ENCODE measurements around the gene ZNF608.

The ZNF608 gene

DNA sequence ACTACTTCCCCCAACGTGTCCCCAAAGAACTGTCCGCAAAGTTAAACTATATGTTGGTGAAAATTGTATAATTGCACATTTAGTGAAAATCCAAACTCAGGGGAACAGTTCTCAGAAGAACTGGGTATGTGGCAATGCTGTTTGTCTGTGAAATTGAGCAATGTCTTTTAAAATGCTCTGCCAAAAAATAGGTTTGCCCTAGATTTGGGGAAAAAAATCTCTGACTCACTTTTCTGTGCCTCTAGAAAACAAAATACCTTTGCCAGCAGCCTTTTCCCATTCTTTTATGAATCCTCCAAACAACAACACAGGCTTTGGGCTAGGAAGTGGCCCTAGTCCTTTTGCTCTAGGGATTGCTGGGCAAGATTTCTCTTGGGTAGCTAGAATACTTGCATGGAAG is 37.4 kb upstream of the ZNF608 start:
- H3K4me3 ChIP-seq (ENCODE audit: low read depth, low read length), result no peak overlapping the region
- TF ChIP-seq MAX (IDR thresholded peaks at IDR 0.05; ENCODE audit: low read depth, low read length), result no peak
- TF ChIP-seq POLR2A (IDR thresholded peaks at IDR 0.05; ENCODE audit: extremely low read depth, insufficient read length), result no peak
- TF ChIP-seq MYC (IDR thresholded peaks at IDR 0.05; ENCODE audit: low read depth, low read length), result no peak
- TF ChIP-seq, protein P1, sequence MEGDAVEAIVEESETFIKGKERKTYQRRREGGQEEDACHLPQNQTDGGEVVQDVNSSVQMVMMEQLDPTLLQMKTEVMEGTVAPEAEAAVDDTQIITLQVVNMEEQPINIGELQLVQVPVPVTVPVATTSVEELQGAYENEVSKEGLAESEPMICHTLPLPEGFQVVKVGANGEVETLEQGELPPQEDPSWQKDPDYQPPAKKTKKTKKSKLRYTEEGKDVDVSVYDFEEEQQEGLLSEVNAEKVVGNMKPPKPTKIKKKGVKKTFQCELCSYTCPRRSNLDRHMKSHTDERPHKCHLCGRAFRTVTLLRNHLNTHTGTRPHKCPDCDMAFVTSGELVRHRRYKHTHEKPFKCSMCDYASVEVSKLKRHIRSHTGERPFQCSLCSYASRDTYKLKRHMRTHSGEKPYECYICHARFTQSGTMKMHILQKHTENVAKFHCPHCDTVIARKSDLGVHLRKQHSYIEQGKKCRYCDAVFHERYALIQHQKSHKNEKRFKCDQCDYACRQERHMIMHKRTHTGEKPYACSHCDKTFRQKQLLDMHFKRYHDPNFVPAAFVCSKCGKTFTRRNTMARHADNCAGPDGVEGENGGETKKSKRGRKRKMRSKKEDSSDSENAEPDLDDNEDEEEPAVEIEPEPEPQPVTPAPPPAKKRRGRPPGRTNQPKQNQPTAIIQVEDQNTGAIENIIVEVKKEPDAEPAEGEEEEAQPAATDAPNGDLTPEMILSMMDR (IDR thresholded peaks at IDR 0.05; ENCODE audit: low read depth, low read length), result no peak
- DNase-seq (ENCODE audit: low read depth), result no peak

GRCh38 chr5:124783285-124783684 is 36.8 kb upstream of the ZNF608 start:
- no peak overlapping the region for H3K4me3 ChIP-seq (ENCODE audit: low read depth, low read length)
- no peak for DNase-seq (ENCODE audit: low read depth)
- TF ChIP-seq MYC (IDR thresholded peaks at IDR 0.05; ENCODE audit: low read depth, low read length), result no peak
- TF ChIP-seq POLR2A (IDR thresholded peaks at IDR 0.05; ENCODE audit: extremely low read depth, insufficient read length), result no peak
- TF ChIP-seq, protein P1 (IDR thresholded peaks at IDR 0.05; ENCODE audit: low read depth, low read length), result no peak
- TF ChIP-seq MAX (IDR thresholded peaks at IDR 0.05; ENCODE audit: low read depth, low read length), result no peak

GRCh38 chr5:124782262-124782661 is 35.8 kb upstream of the ZNF608 start:
- no peak for DNase-seq (ENCODE audit: low read depth)
- H3K4me3 ChIP-seq (ENCODE audit: low read depth, low read length), result no peak overlapping the region
- TF ChIP-seq MYC (IDR thresholded peaks at IDR 0.05; ENCODE audit: low read depth, low read length) (no peak), POLR2A (IDR thresholded peaks at IDR 0.05; ENCODE audit: extremely low read depth, insufficient read length) (no peak)
- TF ChIP-seq, protein P1 (IDR thresholded peaks at IDR 0.05; ENCODE audit: low read depth, low read length), result no peak

DNA sequence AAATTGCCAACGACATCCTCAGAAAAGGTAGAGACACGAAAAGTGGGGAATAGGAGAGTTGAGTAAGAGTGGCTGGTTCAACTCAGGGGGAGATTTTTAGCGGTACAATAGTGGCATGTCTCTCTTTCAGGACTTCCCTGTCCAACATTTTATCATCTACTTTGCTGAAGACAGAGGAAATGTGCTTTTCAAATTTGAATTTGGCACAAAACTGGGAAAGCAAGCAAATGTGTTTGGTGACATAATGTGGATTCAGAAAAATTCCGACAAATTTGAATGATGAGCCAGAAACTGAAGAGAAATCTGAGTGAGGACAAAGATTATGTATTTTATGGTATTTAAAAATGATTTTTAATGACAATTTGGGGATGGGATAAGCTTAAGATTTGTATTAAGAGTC is 33.6 kb upstream of the ZNF608 start:
- no peak for DNase-seq (ENCODE audit: low read depth)
- no peak for TF ChIP-seq MAX (IDR thresholded peaks at IDR 0.05; ENCODE audit: low read depth, low read length)
- no peak for TF ChIP-seq POLR2A (IDR thresholded peaks at IDR 0.05; ENCODE audit: extremely low read depth, insufficient read length)
- no peak for TF ChIP-seq MYC (IDR thresholded peaks at IDR 0.05; ENCODE audit: low read depth, low read length)
- TF ChIP-seq, protein P1 (IDR thresholded peaks at IDR 0.05; ENCODE audit: low read depth, low read length), result no peak
- H3K4me3 ChIP-seq (ENCODE audit: low read depth, low read length), result no peak overlapping the region

DNA sequence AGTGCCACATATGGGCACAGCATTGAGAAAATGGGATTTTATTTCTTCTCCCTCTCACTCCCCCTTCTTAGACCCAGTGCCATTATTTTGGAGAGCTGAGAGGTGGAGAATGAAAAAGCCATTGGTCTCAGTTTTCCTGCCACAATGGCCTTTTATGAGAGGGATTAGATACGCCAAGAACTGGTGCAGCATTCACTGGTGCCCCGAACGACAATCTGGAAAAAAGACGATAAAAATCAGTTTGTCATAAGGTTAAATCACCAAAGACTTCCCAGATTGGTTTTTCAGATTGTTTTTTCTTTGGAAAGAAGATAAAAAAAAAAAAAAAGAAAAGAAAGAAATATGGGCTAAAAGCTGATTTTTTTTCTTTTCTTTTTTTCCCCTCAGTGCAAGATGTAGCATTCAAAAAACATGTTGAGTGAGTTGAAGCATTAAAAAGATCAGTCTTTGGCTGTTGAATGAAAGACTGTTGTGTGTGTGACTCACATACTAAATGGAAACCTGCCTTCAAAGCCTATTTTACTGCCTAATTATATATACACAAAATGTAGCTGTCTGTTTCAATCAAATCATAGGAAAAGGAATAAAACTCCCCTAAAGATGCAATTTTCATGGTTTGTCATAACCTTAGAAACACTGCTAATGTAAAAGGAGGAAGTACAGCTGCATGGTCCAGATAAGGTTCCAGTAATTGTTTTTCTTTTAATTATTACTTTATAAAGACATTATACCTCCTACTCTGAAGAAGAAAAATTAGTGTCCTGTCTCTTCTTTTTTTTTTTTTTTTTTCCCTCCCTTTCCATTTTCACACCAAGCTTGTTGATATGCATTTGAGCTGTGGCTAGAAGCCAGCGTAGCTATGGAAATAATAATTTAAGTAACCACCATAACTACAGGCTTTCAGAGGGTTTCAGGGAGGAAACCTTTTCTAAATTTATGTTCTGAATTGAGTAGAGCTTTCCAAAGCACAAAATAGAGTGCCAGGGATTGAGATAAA is 27.2 kb upstream of the ZNF608 start:
- no peak overlapping the region for H3K4me3 ChIP-seq (ENCODE audit: low read depth, low read length)
- DNase-seq (ENCODE audit: low read depth), result no peak
- TF ChIP-seq POLR2A (IDR thresholded peaks at IDR 0.05; ENCODE audit: extremely low read depth, insufficient read length) (no peak), MAX (IDR thresholded peaks at IDR 0.05; ENCODE audit: low read depth, low read length) (no peak), MYC (IDR thresholded peaks at IDR 0.05; ENCODE audit: low read depth, low read length) (no peak)
- TF ChIP-seq, protein P1 (IDR thresholded peaks at IDR 0.05; ENCODE audit: low read depth, low read length), result no peak
